ENCODE measurements around the gene ACOT12. TPM values are rescaled to one million over a fixed set of nuclear protein-coding genes. Genes with fewer than 3 reads are reported as not detected.

Gene ACOT12
- total and polyA plus RNA-seq, 2 of the 13 experiments (the other 11 are each of a cell fraction or from before 2014, with no cell fraction given), result not detected

DNA sequence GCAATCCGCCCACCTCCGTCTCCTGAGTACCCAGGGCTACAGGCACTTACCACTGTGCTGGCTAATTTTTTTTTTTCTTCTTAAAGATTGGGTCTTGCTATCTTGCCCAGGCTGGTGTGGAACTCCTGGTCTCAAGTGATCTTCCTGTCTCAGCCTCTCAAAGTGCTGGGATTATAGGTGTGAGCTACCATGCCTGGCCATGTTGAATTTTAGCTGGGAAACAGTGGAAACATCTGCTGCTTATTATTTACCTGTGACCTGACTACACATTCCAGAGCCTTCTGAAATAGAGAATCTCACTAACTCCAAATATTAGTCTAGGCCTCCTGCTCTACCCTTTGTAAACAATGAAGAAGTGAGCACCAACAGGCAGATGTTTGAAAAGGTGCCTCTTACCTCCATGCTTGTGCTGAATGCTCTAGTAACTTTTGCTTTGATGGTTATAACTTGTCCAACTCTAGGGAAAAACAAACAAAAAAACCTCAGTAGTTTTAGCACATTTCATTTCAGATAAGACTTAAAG lies 22.5 kb downstream of the ACOT12 start (continued):
- TF ChIP-seq, protein P1, sequence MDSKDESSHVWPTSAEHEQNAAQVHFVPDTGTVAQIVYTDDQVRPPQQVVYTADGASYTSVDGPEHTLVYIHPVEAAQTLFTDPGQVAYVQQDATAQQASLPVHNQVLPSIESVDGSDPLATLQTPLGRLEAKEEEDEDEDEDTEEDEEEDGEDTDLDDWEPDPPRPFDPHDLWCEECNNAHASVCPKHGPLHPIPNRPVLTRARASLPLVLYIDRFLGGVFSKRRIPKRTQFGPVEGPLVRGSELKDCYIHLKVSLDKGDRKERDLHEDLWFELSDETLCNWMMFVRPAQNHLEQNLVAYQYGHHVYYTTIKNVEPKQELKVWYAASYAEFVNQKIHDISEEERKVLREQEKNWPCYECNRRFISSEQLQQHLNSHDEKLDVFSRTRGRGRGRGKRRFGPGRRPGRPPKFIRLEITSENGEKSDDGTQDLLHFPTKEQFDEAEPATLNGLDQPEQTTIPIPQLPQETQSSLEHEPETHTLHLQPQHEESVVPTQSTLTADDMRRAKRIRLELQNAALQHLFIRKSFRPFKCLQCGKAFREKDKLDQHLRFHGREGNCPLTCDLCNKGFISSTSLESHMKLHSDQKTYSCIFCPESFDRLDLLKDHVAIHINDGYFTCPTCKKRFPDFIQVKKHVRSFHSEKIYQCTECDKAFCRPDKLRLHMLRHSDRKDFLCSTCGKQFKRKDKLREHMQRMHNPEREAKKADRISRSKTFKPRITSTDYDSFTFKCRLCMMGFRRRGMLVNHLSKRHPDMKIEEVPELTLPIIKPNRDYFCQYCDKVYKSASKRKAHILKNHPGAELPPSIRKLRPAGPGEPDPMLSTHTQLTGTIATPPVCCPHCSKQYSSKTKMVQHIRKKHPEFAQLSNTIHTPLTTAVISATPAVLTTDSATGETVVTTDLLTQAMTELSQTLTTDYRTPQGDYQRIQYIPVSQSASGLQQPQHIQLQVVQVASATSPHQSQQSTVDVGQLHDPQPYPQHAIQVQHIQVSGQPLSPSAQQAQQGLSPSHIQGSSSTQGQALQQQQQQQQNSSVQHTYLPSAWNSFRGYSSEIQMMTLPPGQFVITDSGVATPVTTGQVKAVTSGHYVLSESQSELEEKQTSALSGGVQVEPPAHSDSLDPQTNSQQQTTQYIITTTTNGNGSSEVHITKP (CRISPR knock-in tag; IDR thresholded peaks at IDR 0.05; ENCODE audit: low read depth), result no peak
- no peak for TF ChIP-seq ZNF749 (CRISPR knock-in tag; IDR thresholded peaks at IDR 0.05; ENCODE audit: borderline replicate concordance)
- TF ChIP-seq, protein P2, sequence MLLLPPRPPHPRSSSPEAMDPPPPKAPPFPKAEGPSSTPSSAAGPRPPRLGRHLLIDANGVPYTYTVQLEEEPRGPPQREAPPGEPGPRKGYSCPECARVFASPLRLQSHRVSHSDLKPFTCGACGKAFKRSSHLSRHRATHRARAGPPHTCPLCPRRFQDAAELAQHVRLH (CRISPR knock-in tag; IDR thresholded peaks at IDR 0.05; ENCODE audit: borderline replicate concordance, low read depth), result no peak
- TF ChIP-seq ZNF3 (CRISPR knock-in tag; IDR thresholded peaks at IDR 0.05), result no peak
- no peak for TF ChIP-seq SP4 (CRISPR knock-in tag; IDR thresholded peaks at IDR 0.05)
- peak; percentile 34; the same call in 1 of the 2 replicates for TF ChIP-seq JUNB (CRISPR knock-in tag; IDR thresholded peaks at IDR 0.05; ENCODE audit: borderline replicate concordance)
- TF ChIP-seq ZNF17 (CRISPR knock-in tag; IDR thresholded peaks at IDR 0.05), result no peak
- TF ChIP-seq, protein P3, sequence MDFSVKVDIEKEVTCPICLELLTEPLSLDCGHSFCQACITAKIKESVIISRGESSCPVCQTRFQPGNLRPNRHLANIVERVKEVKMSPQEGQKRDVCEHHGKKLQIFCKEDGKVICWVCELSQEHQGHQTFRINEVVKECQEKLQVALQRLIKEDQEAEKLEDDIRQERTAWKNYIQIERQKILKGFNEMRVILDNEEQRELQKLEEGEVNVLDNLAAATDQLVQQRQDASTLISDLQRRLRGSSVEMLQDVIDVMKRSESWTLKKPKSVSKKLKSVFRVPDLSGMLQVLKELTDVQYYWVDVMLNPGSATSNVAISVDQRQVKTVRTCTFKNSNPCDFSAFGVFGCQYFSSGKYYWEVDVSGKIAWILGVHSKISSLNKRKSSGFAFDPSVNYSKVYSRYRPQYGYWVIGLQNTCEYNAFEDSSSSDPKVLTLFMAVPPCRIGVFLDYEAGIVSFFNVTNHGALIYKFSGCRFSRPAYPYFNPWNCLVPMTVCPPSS (IDR thresholded peaks at IDR 0.05), result no peak
- no peak for TF ChIP-seq ZNF225 (CRISPR knock-in tag; IDR thresholded peaks at IDR 0.05)
- TF ChIP-seq NFATC3 (CRISPR knock-in tag; IDR thresholded peaks at IDR 0.05), result no peak
- no peak for TF ChIP-seq KMT2A (CRISPR knock-in tag; IDR thresholded peaks at IDR 0.05)
- TF ChIP-seq MBNL3 (CRISPR knock-in tag; conservative IDR thresholded peaks at IDR 0.05), result no peak
- TF ChIP-seq, protein P4, sequence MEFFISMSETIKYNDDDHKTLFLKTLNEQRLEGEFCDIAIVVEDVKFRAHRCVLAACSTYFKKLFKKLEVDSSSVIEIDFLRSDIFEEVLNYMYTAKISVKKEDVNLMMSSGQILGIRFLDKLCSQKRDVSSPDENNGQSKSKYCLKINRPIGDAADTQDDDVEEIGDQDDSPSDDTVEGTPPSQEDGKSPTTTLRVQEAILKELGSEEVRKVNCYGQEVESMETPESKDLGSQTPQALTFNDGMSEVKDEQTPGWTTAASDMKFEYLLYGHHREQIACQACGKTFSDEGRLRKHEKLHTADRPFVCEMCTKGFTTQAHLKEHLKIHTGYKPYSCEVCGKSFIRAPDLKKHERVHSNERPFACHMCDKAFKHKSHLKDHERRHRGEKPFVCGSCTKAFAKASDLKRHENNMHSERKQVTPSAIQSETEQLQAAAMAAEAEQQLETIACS (CRISPR knock-in tag; IDR thresholded peaks at IDR 0.05), result no peak
- no peak for TF ChIP-seq ZNF160 (CRISPR knock-in tag; IDR thresholded peaks at IDR 0.05)
- no peak for TF ChIP-seq PAX8 (CRISPR knock-in tag; IDR thresholded peaks at IDR 0.05; ENCODE audit: borderline replicate concordance)
- no peak for TF ChIP-seq ZNF616 (CRISPR knock-in tag; IDR thresholded peaks at IDR 0.05; ENCODE audit: low read depth)
- TF ChIP-seq, protein P5, sequence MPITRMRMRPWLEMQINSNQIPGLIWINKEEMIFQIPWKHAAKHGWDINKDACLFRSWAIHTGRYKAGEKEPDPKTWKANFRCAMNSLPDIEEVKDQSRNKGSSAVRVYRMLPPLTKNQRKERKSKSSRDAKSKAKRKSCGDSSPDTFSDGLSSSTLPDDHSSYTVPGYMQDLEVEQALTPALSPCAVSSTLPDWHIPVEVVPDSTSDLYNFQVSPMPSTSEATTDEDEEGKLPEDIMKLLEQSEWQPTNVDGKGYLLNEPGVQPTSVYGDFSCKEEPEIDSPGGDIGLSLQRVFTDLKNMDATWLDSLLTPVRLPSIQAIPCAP (CRISPR knock-in tag; IDR thresholded peaks at IDR 0.05; ENCODE audit: low read depth), result no peak
- no peak for TF ChIP-seq ARNT2 (CRISPR knock-in tag; IDR thresholded peaks at IDR 0.05; ENCODE audit: low read depth)
- no peak for TF ChIP-seq KDM1A (CRISPR knock-in tag; IDR thresholded peaks at IDR 0.05)
- no peak for TF ChIP-seq SOX6 (IDR thresholded peaks at IDR 0.05)
- TF ChIP-seq SOX6 (CRISPR knock-in tag; IDR thresholded peaks at IDR 0.05), result peak; percentile 94
- no peak for TF ChIP-seq FOXK2 (IDR thresholded peaks at IDR 0.05)
